Stimulated activated CD4-positive, alpha-beta T cell treated with anti-CD3 and anti-CD28 coated beads, TNF-alpha, amount 100 ng/mL, for 24 hours (primary cell): Measurements from ENCODE around the gene RPL34.

Experiments
- DNase-seq, 3 experiments: peaks; one replicate each; pipeline ENCODE4 v3.0.0-alpha.2; 2020; ENCODE audit warnings: low read depth in 3 of 3

The RPL34 gene

GRCh38 chr4:108624263-108625056 lies 4.1 kb downstream of the RPL34 start:
- DNase-seq: no peak

- DNase-seq: no peak
These were observed 5.7 kb downstream of the RPL34 start for GRCh38 chr4:108626056-108626455.

GRCh38 chr4:108628411-108628810 lies 8.0 kb downstream of the RPL34 start:
- no peak for DNase-seq

- no peak for DNase-seq
These were observed 14.8 kb downstream of the RPL34 start for GRCh38 chr4:108635070-108635655.

GRCh38 chr4:108636246-108636645 lies 15.9 kb downstream of the RPL34 start:
- no peak for DNase-seq

GRCh38 chr4:108637856-108638255 lies 17.5 kb downstream of the RPL34 start:
- DNase-seq: no peak

GRCh38 chr4:108644237-108644636 lies 23.9 kb downstream of the RPL34 start:
- no peak for DNase-seq

- DNase-seq: no peak
These were observed 26.3 kb downstream of the RPL34 start for GRCh38 chr4:108646706-108647105.

GRCh38 chr4:108649863-108650211 lies 29.5 kb downstream of the RPL34 start:
- DNase-seq: no peak

- peak; percentile 82 to 90 (median 88) for DNase-seq
These were observed 30.0 kb downstream of the RPL34 start, which contains the start of gene OSTC for GRCh38 chr4:108650212-108651013. Gene OSTC (plus strand): TSS chr4:108650599. CDS start chr4:108650656, 57 bp downstream.

GRCh38 chr4:108651014-108651791 lies 30.8 kb downstream of the RPL34 start:
- no peak for DNase-seq

- no peak for DNase-seq
These were observed 42.3 kb downstream of the RPL34 start for GRCh38 chr4:108662629-108663028.

- no peak for DNase-seq
These were observed 54.1 kb downstream of the RPL34 start for GRCh38 chr4:108674356-108674977.
